IMR-90 (cell line): ENCODE data around the gene SCAMP1. TPM values are rescaled to one million over a fixed set of nuclear protein-coding genes. Genes with fewer than 3 reads are reported as not detected.

Experiments used
- ATAC-seq: fragments of 200-7000 bp; cut with Tn5 transposase; 2 replicates; pipeline ENCODE4 v1.9.1; 2020; ENCODE audit warnings: low read depth, mild to moderate bottlenecking, moderate library complexity
- BruUV-seq: library from RNA; stranded (reverse); fragments of 400-500 nt; replicated peaks from 2 replicates; lab custom pipeline; 2021; lab: Mats Ljungman, UMichigan
- CTCF ChIA-PET: fragments of 300-600 bp; formaldehyde crosslinking; extraction: SDS; loops from one replicate; lab custom pipeline; 2021; ENCODE audit warnings: antibody characterized with exemption; lab: Yijun Ruan, JAX
- POLR2A ChIA-PET: fragments of 300-600 bp; sonication (Branson Sonifier 250); formaldehyde crosslinking; loops from one replicate; lab custom pipeline; 2022; ENCODE audit warnings: antibody characterized with exemption; ENCODE audit not compliant: unreplicated experiment; lab: Charles Lee
- DNase-seq: peaks from one replicate; pipeline ENCODE4 v3.0.0; 2013
- H2AFZ ChIP-seq: replicated peaks from 2 replicates; pipeline ENCODE3; 2013; ENCODE audit warnings: low read length, mild to moderate bottlenecking; ENCODE audit not compliant: poor library complexity
- H2AK5ac ChIP-seq: 2 replicates; pipeline ENCODE4 v1.6.1; 2013; ENCODE audit warnings: low read depth, low read length, inconsistent platforms
- H2AK9ac ChIP-seq: replicated peaks from 2 replicates; pipeline ENCODE3; 2013; ENCODE audit warnings: mild to moderate bottlenecking, low read depth, low read length, moderate library complexity; ENCODE audit not compliant: poor library complexity
- H2BK120ac ChIP-seq: 2 replicates; pipeline ENCODE4 v1.6.1; 2013; ENCODE audit warnings: low read depth, low read length, inconsistent platforms
- H2BK15ac ChIP-seq: 3 replicates; pipeline ENCODE4 v1.6.1; 2013; ENCODE audit warnings: low read depth, low read length, inconsistent platforms
- H2BK20ac ChIP-seq: 2 replicates; pipeline ENCODE4 v1.6.1; 2013; ENCODE audit warnings: low read depth, mild to moderate bottlenecking, inconsistent platforms, low read length, moderate library complexity
- H2BK5ac ChIP-seq: 2 replicates; pipeline ENCODE4 v1.6.1; 2013; ENCODE audit warnings: mild to moderate bottlenecking, low read depth, low read length, inconsistent platforms; ENCODE audit not compliant: poor library complexity, severe bottlenecking
- H3K14ac ChIP-seq: replicated peaks from 2 replicates; pipeline ENCODE4 v1.6.1; 2013; ENCODE audit warnings: low read depth, low read length, inconsistent platforms
- H3K18ac ChIP-seq: 2 replicates; pipeline ENCODE4 v1.6.1; 2013; ENCODE audit warnings: low read depth, low read length, control low read depth
- H3K23ac ChIP-seq: 2 replicates; pipeline ENCODE4 v1.6.1; 2013; ENCODE audit warnings: low read depth, low read length, inconsistent platforms
- H3K27ac ChIP-seq: 2 replicates; pipeline ENCODE4 v1.5.1; 2013; ENCODE audit warnings: mild to moderate bottlenecking, control low read depth, low read length; ENCODE audit not compliant: insufficient read depth
- H3K27me3 ChIP-seq: 2 replicates; pipeline ENCODE4 v1.6.1; 2013; ENCODE audit warnings: low read length; ENCODE audit not compliant: control insufficient read depth, insufficient read depth
- H3K36me3 ChIP-seq: 2 replicates; pipeline ENCODE4 v1.6.1; 2013; ENCODE audit warnings: low read length, mixed read lengths; ENCODE audit not compliant: control insufficient read depth, insufficient read depth
- H3K4ac ChIP-seq: 2 replicates; pipeline ENCODE4 v1.6.1; 2013; ENCODE audit warnings: low read depth, low read length, inconsistent platforms
- H3K4me1 ChIP-seq: 2 replicates; pipeline ENCODE4 v1.6.1; 2013; ENCODE audit warnings: low read length, mixed read lengths; ENCODE audit not compliant: control insufficient read depth, insufficient read depth
- H3K4me2 ChIP-seq: 2 replicates; pipeline ENCODE4 v1.6.1; 2013; ENCODE audit warnings: low read depth, mild to moderate bottlenecking, control low read depth, low read length, moderate library complexity
- H3K4me3 ChIP-seq: 2 replicates; pipeline ENCODE4 v1.5.1; 2013; ENCODE audit warnings: low read depth, mild to moderate bottlenecking, control low read depth, low read length, moderate library complexity; ENCODE audit not compliant: insufficient read depth
- H3K56ac ChIP-seq: 2 replicates; pipeline ENCODE4 v1.6.1; 2013; ENCODE audit warnings: low read length, inconsistent platforms; ENCODE audit not compliant: insufficient read depth; ENCODE audit errors: extremely low read depth
- H3K79me1 ChIP-seq, 2 experiments: 2 replicates each; pipeline ENCODE4 v1.6.1; 2013; ENCODE audit warnings: low read length in 2 of 2, inconsistent platforms in 1 of 2, low read depth in 1 of 2
- H3K9ac ChIP-seq: 2 replicates; pipeline ENCODE4 v1.6.1; 2013; ENCODE audit warnings: low read depth, low read length, control low read depth
- H3K9me1 ChIP-seq: 2 replicates; pipeline ENCODE4 v1.6.1; 2013; ENCODE audit warnings: low read length, inconsistent platforms; ENCODE audit not compliant: insufficient read depth
- H3K9me3 ChIP-seq: 2 replicates; pipeline ENCODE4 v1.6.1; 2013; ENCODE audit warnings: low read length; ENCODE audit not compliant: control insufficient read depth, insufficient read depth
- H4K20me1 ChIP-seq: 2 replicates; pipeline ENCODE4 v1.6.1; 2013; ENCODE audit warnings: low read length, inconsistent platforms; ENCODE audit not compliant: insufficient read depth
- H4K5ac ChIP-seq: 2 replicates; pipeline ENCODE4 v1.6.1; 2013; ENCODE audit warnings: mild to moderate bottlenecking, low read depth, low read length, control low read depth
- H4K8ac ChIP-seq, 2 experiments: 2 replicates each; pipeline ENCODE4 v1.6.1; 2013; ENCODE audit warnings: low read depth in 2 of 2, low read length in 2 of 2, control low read depth in 1 of 2, inconsistent platforms in 1 of 2
- H4K91ac ChIP-seq: 2 replicates; pipeline ENCODE4 v1.6.1; 2013; ENCODE audit warnings: low read depth, low read length, inconsistent platforms; ENCODE audit not compliant: insufficient read depth
- WGBS, 2 experiments: methylation state at CpG; one replicate each; pipeline versions ENCODE4 v1.1.5 to v1.1.7; 2013; ENCODE audit warnings: missing lambda C conversion rate in 2 of 2; ENCODE audit not compliant: insufficient read length in 1 of 2; ENCODE audit errors: extremely low coverage in 2 of 2; 5-methylcytosine and 5-hydroxymethylcytosine counted together
- dilution Hi-C: fragments of 300-500 bp; cut with HindIII; formaldehyde crosslinking; loops from one replicate; pipeline ENCODE4 v1.14.3; 2018; ENCODE audit warnings: low sequenced_read_pairs; ENCODE audit not compliant: unreplicated experiment
- in situ Hi-C: fragments of 300-500 bp; cut with MboI; formaldehyde crosslinking; loops from 3 replicates; pipeline ENCODE4 v1.14.3; 2019; ENCODE audit warnings: low sequenced_read_pairs, inconsistent platforms, mixed read lengths
- intact Hi-C: fragments of 100-400 bp; cut with micrococcal nuclease; formaldehyde crosslinking; loops from 2 replicates; pipeline ENCODE4 v1.10.0; 2022
- polyA plus RNA-seq, 3 experiments: library from polyadenylated mRNA; depleted of rRNA; stranded (reverse); fragments of >200 nt; gene quantifications; 2 replicates each; pipeline ENCODE4 v1.2.3, GENCODE V29; 2012; ENCODE audit warnings: low replicate concordance in 1 of 3
- total RNA-seq: library from RNA; depleted of rRNA; stranded (reverse); fragments of >200 nt; gene quantifications from 2 replicates; pipeline ENCODE4 v1.2.3, GENCODE V29; 2012
- TF ChIP-seq, protein P1 (sequence below): conservative IDR thresholded peaks from 2 replicates; pipeline ENCODE4 v1.5.1; 2012; ENCODE audit warnings: mild to moderate bottlenecking, low read depth, low read length, improper control_type of control experiment

The SCAMP1 gene
- total and polyA plus RNA-seq, 2 of the 4 experiments (the other 2 are of a cell fraction), result 13.5 to 114 TPM

DNA sequence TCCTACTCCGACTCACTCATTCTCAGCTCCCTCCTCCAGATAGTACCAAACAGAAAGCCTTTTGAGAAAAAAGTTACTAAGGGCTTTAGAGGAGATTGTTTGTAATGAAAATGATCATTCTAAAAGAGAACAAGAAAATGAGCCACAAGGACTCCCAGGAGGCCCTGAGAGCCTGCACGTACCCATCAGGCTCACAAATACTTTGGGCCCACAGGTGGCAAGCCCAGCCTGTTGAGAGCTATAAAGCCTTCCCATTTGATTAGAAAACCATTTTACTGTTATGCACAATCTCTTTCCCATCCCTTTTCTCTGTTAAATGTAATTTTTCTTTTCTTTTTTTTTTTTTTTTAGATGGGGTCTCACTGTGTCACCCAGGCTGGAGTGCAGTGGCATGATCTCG, 152.0 kb downstream of the SCAMP1 start:
- no peaks in the 10 kb centered on the region for H3K9me3 ChIP-seq
- WGBS, 2 experiments, result no CpG with 5 or more reads among the region's 3 CpGs
- H3K4me1 ChIP-seq, result peaks cover 30% of the 10 kb centered on the region
- no peak overlapping the region for H3K18ac ChIP-seq
- H3K9ac ChIP-seq, result no peak overlapping the region
- BruUV-seq, result no TSS peak
- H2BK5ac ChIP-seq, result no peak overlapping the region
- H3K4me2 ChIP-seq, result no peak overlapping the region
- ATAC-seq, result no peak
- H2AFZ ChIP-seq, result no peak overlapping the region
- peaks cover 14% of the 10 kb centered on the region; the same call in 1 of the 2 replicates for H3K9me1 ChIP-seq
- no peak overlapping the region for H4K5ac ChIP-seq
- TF ChIP-seq, protein P1, sequence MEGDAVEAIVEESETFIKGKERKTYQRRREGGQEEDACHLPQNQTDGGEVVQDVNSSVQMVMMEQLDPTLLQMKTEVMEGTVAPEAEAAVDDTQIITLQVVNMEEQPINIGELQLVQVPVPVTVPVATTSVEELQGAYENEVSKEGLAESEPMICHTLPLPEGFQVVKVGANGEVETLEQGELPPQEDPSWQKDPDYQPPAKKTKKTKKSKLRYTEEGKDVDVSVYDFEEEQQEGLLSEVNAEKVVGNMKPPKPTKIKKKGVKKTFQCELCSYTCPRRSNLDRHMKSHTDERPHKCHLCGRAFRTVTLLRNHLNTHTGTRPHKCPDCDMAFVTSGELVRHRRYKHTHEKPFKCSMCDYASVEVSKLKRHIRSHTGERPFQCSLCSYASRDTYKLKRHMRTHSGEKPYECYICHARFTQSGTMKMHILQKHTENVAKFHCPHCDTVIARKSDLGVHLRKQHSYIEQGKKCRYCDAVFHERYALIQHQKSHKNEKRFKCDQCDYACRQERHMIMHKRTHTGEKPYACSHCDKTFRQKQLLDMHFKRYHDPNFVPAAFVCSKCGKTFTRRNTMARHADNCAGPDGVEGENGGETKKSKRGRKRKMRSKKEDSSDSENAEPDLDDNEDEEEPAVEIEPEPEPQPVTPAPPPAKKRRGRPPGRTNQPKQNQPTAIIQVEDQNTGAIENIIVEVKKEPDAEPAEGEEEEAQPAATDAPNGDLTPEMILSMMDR, result no peak
- H3K14ac ChIP-seq, result no peak overlapping the region
- dilution Hi-C loops, result no loop called here
- H3K36me3 ChIP-seq, result peaks cover 6% of the 10 kb centered on the region; the same call in 1 of the 2 replicates
- no peak overlapping the region for H2AK5ac ChIP-seq
- H4K8ac ChIP-seq, result no peak overlapping the region
- ChIA-PET CTCF (no interaction called here), POLR2A (no interaction called here)
- no peak overlapping the region for H3K23ac ChIP-seq
- H4K91ac ChIP-seq, result no peak overlapping the region
- H3K4ac ChIP-seq, result no peak overlapping the region
- H2AK9ac ChIP-seq, result no peak overlapping the region
- H3K4me3 ChIP-seq, result no peak overlapping the region
- peaks cover 14% of the 10 kb centered on the region; the same call in 1 of the 2 replicates for H4K20me1 ChIP-seq
- no peak overlapping the region for H2BK20ac ChIP-seq
- H2BK15ac ChIP-seq, result no peak overlapping the region
- no peak overlapping the region for H2BK120ac ChIP-seq
- in situ Hi-C loops, result no loop called here
- no peak overlapping the region for H3K27ac ChIP-seq
- H3K79me1 ChIP-seq, result peaks cover 18 to 48% of the 10 kb centered on the region in 2 experiments
- no peak for DNase-seq
- no peaks in the 10 kb centered on the region for H3K27me3 ChIP-seq
- intact Hi-C loops, result no loop called here
- no peak overlapping the region for H3K56ac ChIP-seq
